HPDE6-E6E7 (cell line): Measurements from ENCODE around the gene CARF.
"Not testable (repeated sequence)": the region's sequence is repeated elsewhere in the genome, so short reads cannot be mapped to it uniquely, and the experiment has no call there.

Source experiments
- DNase-seq: peaks from one replicate; pipeline ENCODE4 v3.0.0; 2011; ENCODE audit warnings: missing footprints; ENCODE audit errors: extremely low spot score

Gene CARF, protein sequence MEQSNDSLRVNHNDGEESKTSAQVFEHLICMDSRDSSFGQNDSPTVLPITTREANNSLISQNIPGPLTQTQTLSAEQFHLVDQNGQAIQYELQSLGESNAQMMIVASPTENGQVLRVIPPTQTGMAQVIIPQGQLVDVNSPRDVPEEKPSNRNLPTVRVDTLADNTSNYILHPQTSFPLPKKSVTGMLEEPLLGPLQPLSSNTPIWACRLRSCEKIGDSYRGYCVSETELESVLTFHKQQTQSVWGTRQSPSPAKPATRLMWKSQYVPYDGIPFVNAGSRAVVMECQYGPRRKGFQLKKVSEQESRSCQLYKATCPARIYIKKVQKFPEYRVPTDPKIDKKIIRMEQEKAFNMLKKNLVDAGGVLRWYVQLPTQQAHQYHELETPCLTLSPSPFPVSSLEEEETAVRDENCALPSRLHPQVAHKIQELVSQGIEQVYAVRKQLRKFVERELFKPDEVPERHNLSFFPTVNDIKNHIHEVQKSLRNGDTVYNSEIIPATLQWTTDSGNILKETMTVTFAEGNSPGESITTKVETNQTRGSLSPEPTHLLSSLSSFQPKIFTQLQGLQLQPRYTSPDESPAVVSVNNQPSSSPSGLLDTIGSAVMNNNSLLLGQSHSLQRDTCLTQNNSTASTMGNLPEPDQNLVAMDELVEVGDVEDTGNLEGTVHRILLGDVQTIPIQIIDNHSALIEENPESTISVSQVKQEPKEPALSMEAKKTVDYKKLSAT

DNA sequence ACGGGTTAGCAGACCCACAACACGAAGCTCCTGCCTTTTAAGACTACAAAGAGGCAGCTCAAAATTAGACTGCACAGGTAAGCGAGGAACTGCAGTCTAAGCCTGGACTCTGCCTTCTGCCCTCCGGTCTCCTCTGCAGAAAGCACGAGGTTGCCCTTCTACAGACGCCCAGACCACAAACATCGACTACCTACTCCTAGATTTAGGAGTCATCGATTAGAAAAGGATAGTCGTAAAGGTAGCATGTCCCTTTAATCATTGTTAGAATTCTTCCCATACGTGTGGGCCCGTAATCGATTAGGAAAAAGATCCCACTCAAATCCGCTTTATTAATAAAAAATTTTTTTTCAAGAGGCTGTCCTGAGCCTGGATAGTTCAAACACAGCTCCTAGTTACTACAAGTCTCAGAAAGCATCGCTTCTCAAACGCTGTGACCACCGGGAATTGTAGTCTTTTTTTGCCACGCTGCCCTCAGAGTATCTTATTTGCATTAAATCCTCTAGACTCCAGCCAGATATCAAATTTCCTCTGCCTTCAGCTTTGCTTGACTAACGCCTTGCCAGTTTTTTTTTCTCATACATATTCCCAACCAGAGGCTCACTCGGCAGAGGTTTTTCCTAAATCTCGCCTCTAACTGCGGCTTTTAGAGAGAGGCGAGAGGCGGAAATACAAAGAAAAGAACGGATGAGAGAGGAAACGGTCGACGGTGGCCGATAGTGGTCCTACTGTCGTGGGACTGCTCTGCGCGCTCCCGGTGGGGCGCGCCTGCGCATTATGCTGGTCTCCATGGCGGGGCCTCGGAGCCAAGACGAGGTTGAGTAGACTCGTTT, at the start of gene CARF, which contains the start of gene WDR12:
Gene CARF, plus strand, starts transcription at position 764 of the 830 bp plus-strand sequence. CDS start 29,628 bp downstream, outside the sequence.
Gene WDR12, minus strand, starts transcription at position 162 of the 830 bp plus-strand sequence. CDS start 197 bp downstream, outside the sequence.
- DNase-seq, result peak; percentile 81

DNA sequence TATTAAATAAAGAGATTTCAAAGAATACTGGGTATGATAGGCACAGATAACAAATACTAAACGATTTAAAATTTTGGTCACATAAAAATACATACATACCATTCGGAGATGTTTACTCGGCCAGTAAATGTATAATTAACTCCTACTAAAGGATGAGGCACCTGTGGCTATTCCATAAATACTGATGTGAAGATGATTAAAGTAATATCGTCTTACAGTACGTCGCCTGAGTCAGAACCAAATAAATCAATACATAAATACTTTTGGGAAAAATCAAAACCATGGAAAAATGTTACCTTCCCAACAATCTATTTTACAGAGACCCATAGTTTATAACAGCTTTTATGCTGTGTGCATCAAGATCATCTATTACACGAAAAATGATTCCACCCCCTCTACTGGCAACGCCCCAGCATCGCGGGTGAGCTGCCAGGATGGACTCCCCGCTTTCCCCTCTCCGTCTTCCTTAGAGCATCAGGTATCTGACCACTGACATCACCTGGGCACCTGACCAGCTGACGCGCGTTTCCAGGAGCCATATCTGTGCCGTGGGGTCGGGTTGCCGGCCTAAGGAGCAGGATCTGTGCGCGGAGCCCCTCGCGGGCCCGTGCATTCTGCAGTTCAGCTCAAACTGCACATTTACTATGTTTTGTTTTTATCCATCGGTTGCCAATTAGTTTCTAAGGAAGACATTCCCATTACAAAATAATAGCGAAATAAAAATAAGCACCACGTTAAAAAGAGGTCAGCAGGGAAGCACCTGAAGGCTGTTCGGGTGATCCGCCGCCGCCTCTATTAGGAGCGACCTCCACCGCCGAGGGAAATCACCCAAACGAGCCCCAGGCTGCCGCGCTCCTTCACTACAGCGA, 41.4 kb upstream of the CARF start:
- DNase-seq, result peak; percentile 82

DNA sequence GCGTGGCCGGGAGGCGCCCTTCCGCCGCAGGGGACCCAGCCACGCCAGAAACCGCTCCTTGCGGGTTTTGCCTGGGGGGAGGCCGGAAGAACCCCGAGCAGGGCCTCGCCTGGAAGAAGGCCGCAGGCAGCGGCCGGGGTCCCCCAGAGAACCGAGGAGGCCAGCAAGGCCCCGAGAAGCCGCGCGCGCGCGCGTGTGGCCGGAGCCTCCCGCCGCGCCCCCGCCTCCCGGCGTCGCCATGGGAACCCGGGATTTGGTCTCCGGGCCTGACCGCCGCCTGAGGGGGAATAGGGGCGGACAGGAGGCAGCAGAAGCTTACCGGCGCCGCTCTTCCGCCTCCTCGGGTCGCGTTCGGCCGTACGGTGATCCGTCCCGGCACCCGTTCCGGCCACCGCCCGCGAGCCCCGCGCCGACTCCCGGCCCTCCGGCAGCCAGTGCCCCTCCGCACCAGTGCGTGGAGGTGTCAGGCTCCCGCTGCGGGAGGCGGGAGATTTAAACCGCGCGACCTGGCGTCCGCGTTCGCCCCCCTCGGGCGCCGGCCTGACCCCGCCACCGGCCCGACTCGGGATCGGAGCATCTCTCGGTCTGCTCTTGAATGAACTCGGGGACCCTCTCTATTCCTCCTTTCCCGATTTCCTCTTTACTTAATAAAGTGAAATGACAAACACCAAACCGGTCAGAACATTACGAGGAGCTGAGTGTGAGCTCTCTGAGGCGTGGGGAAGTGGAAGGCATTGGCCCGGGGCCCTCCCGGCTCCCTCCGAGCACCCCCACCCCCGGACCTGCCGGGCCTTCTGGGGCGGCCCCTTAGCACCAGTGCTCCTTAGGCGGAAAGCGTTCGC, 40.6 kb upstream of the CARF start, which contains the start of gene ICA1L:
Gene ICA1L, minus strand, starts transcription at position 467 of the 842 bp plus-strand sequence. CDS start 42,757 bp downstream, outside the sequence.
- DNase-seq, result peak; percentile 26

DNA sequence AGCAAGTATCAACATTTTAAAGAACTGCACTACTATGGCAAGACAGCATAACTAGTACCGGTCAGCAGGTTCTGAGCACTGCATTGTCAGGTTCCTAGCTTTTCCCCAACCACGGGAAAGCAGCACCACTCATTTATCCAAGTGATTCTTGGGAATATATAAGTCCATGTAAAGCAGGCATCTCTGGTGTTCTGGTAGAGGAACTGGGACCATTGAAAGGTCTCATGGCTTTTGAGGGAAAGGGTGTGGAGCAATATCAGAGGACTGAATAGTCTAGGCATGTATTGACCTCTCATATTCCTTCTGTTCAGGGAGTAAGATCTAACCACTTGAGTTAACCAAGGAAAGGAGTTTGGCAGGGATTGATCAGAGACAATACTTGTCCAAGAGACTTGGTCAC, 34.4 kb upstream of the CARF start:
- no peak for DNase-seq

DNA sequence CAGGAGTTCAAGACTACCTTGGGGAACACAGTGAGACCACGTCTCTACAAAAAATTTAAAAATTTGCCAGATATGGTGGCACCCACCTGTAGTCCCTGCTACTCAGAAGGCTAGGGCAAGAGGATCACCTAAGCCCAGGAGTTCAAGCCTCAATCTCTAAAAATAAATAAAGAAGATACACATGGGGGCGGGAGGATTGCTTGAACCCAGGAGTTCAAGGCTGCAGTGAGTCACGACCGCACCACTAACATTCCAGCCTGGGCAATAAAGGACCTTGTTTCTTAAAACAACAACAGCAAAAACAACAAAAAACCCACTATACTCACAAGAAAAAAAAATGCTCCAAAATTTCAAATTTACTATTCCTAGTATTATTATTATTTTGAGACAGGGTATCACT, 30.5 kb upstream of the CARF start:
- DNase-seq, result no peak

DNA sequence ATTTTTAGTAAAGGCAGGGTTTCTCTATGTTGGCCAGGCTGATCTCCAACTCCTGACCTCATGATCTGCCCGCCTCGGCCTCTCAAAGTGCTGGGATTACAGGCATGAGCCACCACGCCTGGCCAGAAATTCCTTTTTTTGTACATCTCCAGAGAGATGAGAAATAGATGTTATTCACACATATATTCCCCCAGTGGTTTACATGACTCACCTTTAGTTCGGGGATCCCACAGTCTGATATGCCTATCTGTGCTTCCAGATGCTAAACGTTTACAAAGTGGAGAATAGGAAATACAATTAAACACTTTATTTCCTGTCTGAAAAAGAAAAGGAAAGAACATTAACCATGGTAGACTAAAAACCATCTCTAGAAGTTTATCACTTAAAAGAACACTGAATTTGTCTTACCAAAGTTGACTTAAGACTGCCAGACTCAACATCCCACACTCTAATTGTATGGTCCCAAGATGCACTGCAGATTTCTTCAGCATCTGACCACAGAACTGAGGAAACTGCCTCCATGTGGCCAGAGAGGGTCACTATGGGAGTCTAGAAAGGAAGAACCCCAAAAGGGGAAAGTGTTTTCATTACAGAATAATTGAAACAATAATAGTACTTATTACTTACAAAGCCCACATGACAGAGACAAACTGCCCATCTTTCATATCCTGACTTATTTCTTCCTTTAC, 27.9 kb upstream of the CARF start:
- DNase-seq, result no peak

DNA sequence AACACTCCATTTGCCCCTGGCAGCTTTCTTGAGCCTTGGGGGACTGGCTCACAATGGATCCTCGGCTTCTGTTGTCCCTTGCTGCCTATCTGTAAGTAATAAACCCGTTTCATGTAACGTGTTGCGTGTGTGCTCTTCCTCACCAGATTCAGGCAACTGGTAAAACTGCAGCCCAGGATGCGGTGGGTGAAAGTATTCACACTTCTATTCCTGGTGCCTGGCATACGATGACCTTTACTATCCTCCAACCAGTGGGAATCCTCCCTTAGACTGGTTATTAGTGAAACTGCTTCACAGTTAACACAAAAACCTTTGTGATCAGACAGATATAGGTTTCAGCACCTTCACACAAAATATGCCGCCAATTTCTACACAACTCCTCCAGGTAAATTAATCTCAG, 26.9 kb upstream of the CARF start:
- DNase-seq, result no peak

DNA sequence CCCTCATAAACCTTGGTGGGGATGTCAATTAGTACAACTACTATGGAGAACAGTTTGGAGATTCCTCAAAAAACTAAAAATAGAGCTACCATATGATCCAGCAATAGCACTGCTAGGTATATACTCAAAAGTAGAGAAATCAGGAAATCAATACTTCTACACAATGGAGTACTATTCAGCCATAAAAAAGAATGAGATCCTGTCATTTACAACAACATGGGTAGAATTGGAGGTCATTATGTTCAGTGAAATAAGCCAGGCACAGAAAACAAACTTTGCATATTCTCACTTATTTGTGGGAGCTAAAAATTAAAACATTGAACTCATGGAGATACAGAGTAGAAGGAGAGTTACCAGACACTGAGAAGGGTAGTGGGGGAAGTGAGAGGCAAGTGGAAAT, 6.6 kb upstream of the CARF start:
- not testable (repeated sequence) for DNase-seq

DNA sequence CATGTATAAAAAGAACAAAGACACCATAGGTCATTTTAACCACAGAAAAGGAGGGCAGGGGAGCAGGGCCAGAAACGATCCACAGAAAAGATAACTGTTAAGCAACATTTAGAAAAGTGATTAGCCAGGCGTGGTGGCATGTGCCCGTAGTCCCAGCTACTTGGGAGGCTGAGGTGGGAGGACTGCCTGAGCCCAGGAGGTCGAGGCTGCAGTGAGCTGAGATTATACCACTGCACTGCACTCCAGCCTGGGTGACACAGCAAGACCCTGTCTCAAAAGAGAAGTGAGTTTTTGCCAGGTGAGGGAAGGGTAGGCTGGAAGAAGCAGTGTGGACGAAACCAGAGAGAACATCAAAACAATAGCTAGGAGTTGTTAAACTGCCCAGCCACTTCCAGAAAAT, 3.9 kb upstream of the CARF start:
- DNase-seq, result no peak

DNA sequence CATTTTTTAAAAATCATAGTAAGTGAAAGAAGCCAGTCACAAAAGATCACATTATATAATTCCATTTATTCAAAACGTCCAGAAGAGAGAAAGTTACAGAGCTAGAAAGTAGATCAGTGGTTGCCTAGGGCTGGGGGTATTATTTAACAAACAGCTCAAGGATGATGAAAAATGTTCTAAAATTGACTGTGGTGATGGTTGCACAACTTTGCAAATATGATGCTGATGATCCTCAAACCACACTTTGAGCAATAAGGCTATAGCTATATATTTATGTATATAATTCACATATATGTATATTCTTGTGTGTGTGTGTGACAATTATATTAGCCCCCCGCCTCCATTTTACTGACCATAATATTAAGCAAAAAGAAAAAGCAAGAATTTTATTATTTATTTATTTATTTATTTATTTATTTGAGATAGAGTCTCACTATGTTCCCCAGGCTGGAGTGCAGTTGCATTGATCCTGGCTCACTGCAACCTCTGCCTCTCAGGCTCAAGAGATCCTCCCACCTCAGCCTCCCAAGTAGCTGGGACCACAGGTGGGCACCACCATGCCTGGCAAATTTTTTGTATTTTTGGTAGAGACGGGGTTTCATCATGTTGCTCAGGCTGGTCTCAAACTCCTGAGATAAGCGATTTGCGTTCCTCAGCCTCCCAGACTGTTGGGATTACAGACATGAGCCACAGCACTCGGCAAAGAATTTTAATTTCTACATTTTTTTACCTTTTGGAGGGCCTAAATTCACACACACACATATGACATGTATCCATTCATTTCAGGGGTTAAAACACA, 2.5 kb upstream of the CARF start:
- no peak for DNase-seq

DNA sequence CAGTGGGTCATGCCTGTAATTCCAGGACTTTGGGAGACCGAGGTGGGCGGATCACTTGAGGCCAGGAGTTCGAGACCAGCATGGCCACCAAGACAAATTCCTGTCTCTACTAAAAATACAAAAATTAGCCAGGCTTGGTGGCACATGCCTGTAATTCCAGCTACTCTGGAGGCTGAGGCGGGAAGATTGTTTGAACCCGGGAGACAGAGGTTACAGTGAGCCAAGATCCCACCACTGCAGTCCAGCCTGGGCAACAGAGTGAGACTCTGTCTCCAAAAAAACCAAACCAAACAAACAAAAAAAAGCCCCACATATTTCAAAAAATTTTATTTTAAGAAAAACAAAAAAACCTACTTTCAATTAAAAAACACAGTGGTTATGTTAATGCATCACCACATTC, 1.8 kb upstream of the CARF start:
- not testable (repeated sequence) for DNase-seq

DNA sequence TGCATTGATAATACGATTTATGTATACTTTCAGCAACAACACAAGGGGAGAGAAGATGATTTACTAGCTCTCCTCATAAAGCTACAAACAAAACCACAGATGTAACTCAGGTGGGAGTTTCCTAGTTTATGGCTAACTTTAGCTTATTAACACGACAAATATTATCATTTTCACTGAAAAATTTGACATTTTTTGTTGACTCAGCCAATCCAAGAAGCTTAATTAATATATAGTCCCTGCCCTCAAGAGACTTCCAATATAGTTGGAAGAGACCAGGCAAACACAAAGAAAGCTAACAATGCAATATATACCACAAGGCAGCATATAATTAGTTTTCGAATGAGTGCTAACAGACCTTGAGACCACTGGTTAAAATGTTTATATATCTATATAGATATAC, 1.4 kb upstream of the CARF start:
- no peak for DNase-seq

DNA sequence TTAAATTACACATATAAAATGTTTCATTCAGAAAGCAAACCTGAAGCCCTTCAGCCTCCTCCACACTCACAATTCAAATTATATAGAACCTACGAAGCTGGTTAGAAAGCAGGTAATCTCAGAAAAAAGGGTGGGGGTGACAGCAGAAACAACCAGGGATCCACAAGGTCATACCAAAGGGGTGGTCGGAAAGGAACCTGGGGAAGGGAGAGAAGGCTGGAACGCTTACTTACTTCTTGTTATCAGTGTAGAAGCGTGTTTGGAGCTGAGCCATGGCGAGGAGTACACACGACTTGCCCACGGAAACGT, 918 bp upstream of the CARF start:
- DNase-seq, result no peak

DNA sequence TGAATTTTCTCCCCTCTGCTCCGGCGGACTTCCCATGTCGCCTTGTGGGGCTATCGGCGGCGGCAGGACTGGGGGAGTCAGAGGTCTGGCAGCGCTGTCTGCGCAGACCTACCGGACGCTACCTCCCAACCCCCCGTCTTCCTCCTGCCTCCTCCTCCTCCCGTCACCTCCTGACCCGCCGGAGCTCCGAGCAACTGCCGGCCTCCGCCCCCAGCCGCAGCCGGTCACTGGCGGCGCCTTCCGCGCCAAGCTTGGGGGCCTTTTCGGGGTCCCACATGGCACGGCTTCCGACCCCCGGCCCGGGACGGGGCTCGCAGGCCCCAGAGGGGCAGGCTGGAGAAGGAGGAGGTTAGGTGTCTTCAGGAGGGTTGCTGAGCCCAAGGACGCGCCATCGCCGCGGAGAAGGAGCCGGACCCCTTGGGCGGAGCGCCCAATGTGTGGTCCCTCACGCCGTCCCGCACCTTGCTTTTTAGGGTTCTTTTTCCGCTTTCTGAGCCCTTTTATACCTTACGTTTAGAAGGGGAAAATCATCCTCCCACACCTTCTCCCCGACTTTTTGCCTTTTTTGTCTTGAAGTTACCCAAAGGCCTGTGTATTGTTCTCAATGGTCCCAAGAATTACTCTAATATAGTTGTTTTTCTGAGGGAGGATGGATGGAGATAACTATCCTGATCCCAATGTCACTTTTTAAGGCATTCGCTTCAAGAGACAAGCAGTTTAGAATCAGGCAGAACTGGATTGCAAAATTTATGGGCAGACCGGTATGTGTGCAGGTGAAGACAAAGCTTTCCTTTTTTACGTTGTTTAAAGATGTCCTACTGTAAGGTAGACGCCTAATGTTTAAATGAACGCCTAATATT, 497 bp downstream of the CARF start:
- not testable (repeated sequence) for DNase-seq

DNA sequence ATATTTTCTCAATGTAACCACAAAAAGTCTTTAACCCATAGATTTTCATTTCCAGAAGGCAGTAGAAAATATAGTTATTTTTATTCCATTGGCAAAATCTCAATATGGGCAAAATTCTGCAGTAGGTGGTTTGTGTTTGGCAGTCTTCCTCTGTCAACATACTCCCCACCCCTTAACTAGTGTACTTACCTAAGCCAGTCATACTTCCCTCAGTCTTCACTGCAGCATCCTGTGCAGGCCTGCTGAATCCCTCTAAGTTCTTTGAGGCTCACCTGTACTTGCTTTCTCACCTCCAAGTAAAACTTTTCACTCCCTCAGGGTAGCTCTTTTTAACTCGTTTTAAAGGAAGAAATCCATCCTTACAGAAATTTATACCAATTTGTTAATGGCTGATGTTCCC, 6.8 kb downstream of the CARF start:
- DNase-seq, result no peak

DNA sequence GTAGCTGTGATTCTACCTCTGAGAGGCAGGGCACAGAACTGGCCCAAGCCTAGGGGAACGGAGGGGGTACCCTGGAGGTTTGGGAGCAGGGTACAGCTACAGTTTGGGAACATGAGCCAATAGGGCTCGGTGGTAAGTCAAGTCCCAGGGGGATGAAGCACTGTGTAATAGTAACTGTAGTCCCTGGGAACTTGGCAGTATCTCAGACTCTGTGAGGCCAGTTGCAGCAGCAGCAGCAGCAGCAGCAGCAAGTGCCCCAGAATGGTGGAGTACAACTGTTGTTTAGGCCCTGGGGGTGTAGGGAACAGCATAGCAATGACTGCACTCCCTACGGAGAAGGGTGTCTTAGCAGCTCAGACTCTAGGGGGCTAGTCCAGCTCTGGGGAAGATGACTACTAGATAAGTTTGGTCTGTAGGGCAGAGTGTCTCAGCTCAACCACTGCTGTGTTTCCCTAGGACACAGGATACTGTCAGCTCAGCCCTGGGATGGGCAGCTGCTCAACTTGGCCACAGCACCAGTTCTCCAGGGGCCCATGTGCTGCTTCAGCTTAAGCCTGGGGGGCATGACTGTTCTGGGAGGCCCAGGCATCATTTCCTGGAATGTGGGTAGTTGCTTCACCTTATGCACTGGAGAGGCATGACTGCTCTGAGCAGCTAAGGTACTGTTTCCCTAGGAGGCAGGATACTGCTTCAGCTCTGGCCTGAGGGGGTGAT, 20.5 kb downstream of the CARF start:
- DNase-seq, result peak; percentile 57

DNA sequence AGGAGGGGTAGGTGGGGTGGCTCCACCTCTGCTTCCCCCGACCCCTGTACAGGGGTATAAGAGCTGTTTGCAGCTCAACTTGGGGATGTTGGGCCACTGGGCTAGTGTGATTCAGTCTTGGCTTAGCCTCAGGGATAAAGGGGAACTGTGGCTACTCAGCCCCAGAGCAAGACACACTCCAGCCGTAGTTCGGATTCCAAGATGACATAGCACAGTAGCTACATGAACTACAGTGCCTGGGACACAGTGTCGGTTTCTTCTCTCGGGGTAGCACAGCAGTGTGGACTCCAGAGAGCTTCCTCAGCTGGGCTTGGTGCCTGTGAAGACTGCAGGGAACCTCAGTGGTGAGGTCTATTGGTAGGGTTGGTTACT, 21.1 kb downstream of the CARF start:
- no peak for DNase-seq
